Endothelial cell of umbilical vein (primary cell): ENCODE results near the gene PAEP. TPM values are rescaled to one million over a fixed set of nuclear protein-coding genes. Genes with fewer than 3 reads are reported as not detected.

Source experiments
- BruUV-seq: library from RNA; stranded (reverse); fragments of 400-500 nt; replicated peaks from 2 replicates; lab custom pipeline; 2021; lab: Mats Ljungman, UMichigan
- CTCF ChIA-PET: fragments of 300-600, 350-600 bp; sonication (Branson Sonifier 250); formaldehyde crosslinking; loops from one replicate; lab custom pipeline; 2021; ENCODE audit warnings: antibody characterized with exemption, inconsistent platforms; lab: Charles Lee
- POLR2A ChIA-PET: fragments of 300-600, 350-600 bp; sonication (Branson Sonifier 250); formaldehyde crosslinking; loops from one replicate; lab custom pipeline; 2021; ENCODE audit warnings: antibody characterized with exemption, inconsistent platforms; lab: Charles Lee
- DNase-seq: peaks from one replicate; pipeline ENCODE4 v3.0.0-alpha.2; 2011; ENCODE audit warnings: low read depth, low spot score
- FAIRE-seq: peaks from 2 replicates; lab custom pipeline; 2011; peaks lifted over from hg19 to GRCh38; lab: Jason Lieb, UNC
- H2AFZ ChIP-seq: 2 replicates; pipeline ENCODE4 v1.6.0; 2012; ENCODE audit warnings: low read depth, low read length, control low read depth, inconsistent platforms
- H3K27ac ChIP-seq: 2 replicates; pipeline ENCODE4 v1.5.1; 2011; ENCODE audit warnings: low read depth, mild to moderate bottlenecking, control low read depth, low read length, moderate library complexity; ENCODE audit not compliant: insufficient read depth
- H3K27me3 ChIP-seq, 2 experiments: 2 replicates each; pipeline versions ENCODE4 v1.6.0 to v1.6.1; 2011; ENCODE audit warnings: low read length in 2 of 2, mixed read lengths in 1 of 2; ENCODE audit not compliant: control insufficient read depth in 2 of 2, insufficient read depth in 2 of 2
- H3K36me3 ChIP-seq, 2 experiments: 2 replicates in 1 of 2; 3 replicates in 1 of 2; pipeline ENCODE4 v1.5.1; 2011; ENCODE audit warnings: low read length in 2 of 2, mild to moderate bottlenecking in 1 of 2, moderate library complexity in 1 of 2; ENCODE audit not compliant: control insufficient read depth in 2 of 2, insufficient read depth in 2 of 2; ENCODE audit errors: extremely low read depth in 1 of 2
- H3K4me1 ChIP-seq: 3 replicates; pipeline ENCODE4 v1.5.1; 2011; ENCODE audit warnings: mild to moderate bottlenecking, low read length; ENCODE audit not compliant: control insufficient read depth, insufficient read depth; ENCODE audit errors: extremely low read depth
- H3K4me2 ChIP-seq: 2 replicates; pipeline ENCODE4 v1.6.1; 2011; ENCODE audit warnings: low read length, control low read depth, mixed read lengths; ENCODE audit not compliant: insufficient read depth
- H3K4me3 ChIP-seq, 3 experiments: fragments of 200-600 bp in 1 of 3; sonication (generic), shearing (Covaris generic) in 1 of 3; replicated peaks in 1 of 3; 2 replicates each; pipeline ENCODE4 v1.5.1; 2011 to 2016; ENCODE audit warnings: control low read depth in 3 of 3, low read length in 3 of 3, mild to moderate bottlenecking in 2 of 3, inconsistent platforms in 1 of 3, low read depth in 1 of 3, moderate library complexity in 1 of 3; ENCODE audit not compliant: insufficient read depth in 1 of 3
- H3K79me2 ChIP-seq: 2 replicates; pipeline ENCODE4 v1.6.0; 2012; ENCODE audit warnings: low read length, inconsistent platforms; ENCODE audit not compliant: control insufficient read depth, insufficient read depth
- H3K9ac ChIP-seq: replicated peaks from 2 replicates; pipeline ENCODE3; 2011; ENCODE audit warnings: low read length, control low read depth; ENCODE audit not compliant: insufficient read depth; ENCODE audit errors: extremely low read depth
- H3K9me1 ChIP-seq: replicated peaks from 3 replicates; pipeline ENCODE4 v1.6.0; 2011; ENCODE audit warnings: mild to moderate bottlenecking, low read length; ENCODE audit not compliant: control insufficient read depth, insufficient read depth; ENCODE audit errors: extremely low read depth
- H3K9me3 ChIP-seq: replicated peaks from 2 replicates; pipeline ENCODE4 v1.5.1; 2012; ENCODE audit warnings: low read length, inconsistent platforms; ENCODE audit not compliant: control insufficient read depth, insufficient read depth
- H4K20me1 ChIP-seq: replicated peaks from 2 replicates; pipeline ENCODE3; 2011; ENCODE audit warnings: mild to moderate bottlenecking, low read length; ENCODE audit not compliant: control insufficient read depth, insufficient read depth; ENCODE audit errors: extremely low read depth
- CTCF ChIP-seq, 2 donors: IDR thresholded peaks; 1 replicate in 1 of 2; 2 replicates in 1 of 2; pipeline ENCODE4 v1.5.1; 2011; ENCODE audit warnings: low read length in 2 of 2, mild to moderate bottlenecking in 2 of 2, moderate library complexity in 2 of 2, control low read depth in 1 of 2, inconsistent platforms in 1 of 2, low read depth in 1 of 2; ENCODE audit not compliant: insufficient read depth in 1 of 2; ENCODE audit errors: extremely low read depth in 1 of 2
- EZH2 ChIP-seq: IDR thresholded peaks from 2 replicates; pipeline ENCODE4 v1.6.1; 2012; ENCODE audit warnings: borderline replicate concordance, low read depth, mild to moderate bottlenecking, moderate library complexity, low read length, inconsistent platforms; ENCODE audit not compliant: severe bottlenecking
- FOS ChIP-seq: IDR thresholded peaks from 2 replicates; pipeline ENCODE4 v1.6.1; 2011; ENCODE audit warnings: mild to moderate bottlenecking, low read length, moderate library complexity, borderline replicate concordance; ENCODE audit not compliant: insufficient read depth
- GATA2 ChIP-seq: IDR thresholded peaks from 2 replicates; pipeline ENCODE4 v1.7.0; 2011; ENCODE audit warnings: low read depth, mild to moderate bottlenecking, moderate library complexity, mixed read lengths, low read length; ENCODE audit not compliant: insufficient read length, insufficient read depth
- JUN ChIP-seq: IDR thresholded peaks from 2 replicates; pipeline ENCODE4 v1.6.1; 2011; ENCODE audit warnings: borderline replicate concordance, low read depth; ENCODE audit not compliant: insufficient read length, insufficient read depth
- MAX ChIP-seq: IDR thresholded peaks from 2 replicates; pipeline ENCODE4 v1.6.1; 2011; ENCODE audit not compliant: insufficient read depth, insufficient read length
- MYC ChIP-seq: IDR thresholded peaks from one replicate; pipeline ENCODE4 v1.6.1; 2011; ENCODE audit warnings: mild to moderate bottlenecking, low read depth, low read length
- POLR2A ChIP-seq: IDR thresholded peaks from 2 replicates; pipeline ENCODE4 v1.6.1; 2012; ENCODE audit warnings: low read depth, mild to moderate bottlenecking, control low read depth, low read length
- POLR2AphosphoS5 ChIP-seq: IDR thresholded peaks from 2 replicates; pipeline ENCODE4 v1.6.1; 2012; ENCODE audit warnings: low read depth, mild to moderate bottlenecking, control low read depth, low read length, moderate library complexity; ENCODE audit not compliant: insufficient read depth
- dilution Hi-C: fragments of 300-500 bp; cut with MboI; formaldehyde crosslinking; loops from one replicate; pipeline ENCODE4 v1.15.0; 2019; ENCODE audit warnings: low sequenced_read_pairs; ENCODE audit not compliant: extremely low pct_ligation_motif_present
- intact Hi-C: fragments of 100-400 bp; cut with micrococcal nuclease; formaldehyde crosslinking; loops from one replicate; pipeline ENCODE4 v1.10.0; 2022
- polyA plus RNA-seq, 4 experiments: library from polyadenylated mRNA; depleted of rRNA in 3 of 4; stranded (reverse) in 3 of 4; unstranded in 1 of 4; fragments of >200 nt; gene quantifications; 2 replicates each; pipeline versions ENCODE4 v1.2.1 to v1.2.3, GENCODE V29; 2011 to 2012; ENCODE audit warnings: missing spikeins in 1 of 4
- total RNA-seq: library from RNA; stranded (reverse); gene quantifications from 2 replicates; pipeline ENCODE4 v1.2.3, GENCODE V29; 2021

Gene PAEP
- total and polyA plus RNA-seq, 2 donors (not counting 3 experiments of a cell fraction or from before 2014, with no cell fraction given): not detected

GRCh38 chr9:135588886-135589595 is 27.5 kb downstream of the PAEP start:
- BruUV-seq: no TSS peak
- Histone ChIP-seq H3K9ac (no peak overlapping the region), H3K36me3 (no peaks in the 10 kb centered on the region), H3K4me1 (peaks cover 6% of the 10 kb centered on the region), H3K9me1 (no peaks in the 10 kb centered on the region), H3K9me3 (no peaks in the 10 kb centered on the region), H3K27ac (no peak overlapping the region), H2AFZ (no peak overlapping the region), H4K20me1 (no peaks in the 10 kb centered on the region), H3K4me3 (no peak overlapping the region), H3K27me3 (no peaks in the 10 kb centered on the region), H3K79me2 (no peaks in the 10 kb centered on the region), H3K4me2 (no peak overlapping the region)
- no peak for TF ChIP-seq FOS
- TF ChIP-seq POLR2AphosphoS5: no peak
- no peak for TF ChIP-seq MAX
- TF ChIP-seq MYC: no peak
- intact Hi-C loops: no loop called here
- POLR2A ChIA-PET: no interaction called here
- CTCF ChIA-PET: interaction anchor here (1.0 kb wide), 1 partner anchor 13 kb away, joined by 3 read pairs; no protein-coding TSS in a partner anchor
- dilution Hi-C loops: no loop called here
- FAIRE-seq (no peak), DNase-seq (no peak)

GRCh38 chr9:135589596-135590485 is 28.3 kb downstream of the PAEP start:
- dilution Hi-C loops: no loop called here

More at GRCh38 chr9:135589596-135590485, 28.3 kb downstream of the PAEP start:
- DNase-seq (no peak), FAIRE-seq (no peak)
- TF ChIP-seq CTCF (IDR thresholded peaks at IDR 0.05; ENCODE audit: extremely low read depth in 1 of 2, insufficient read depth in 1 of 2, low read depth in 1 of 2, low read length in 2 of 2) (no peak), MAX (no peak), POLR2A (no peak), JUN (no peak), MYC (no peak), FOS (no peak), GATA2 (no peak), EZH2 (no peak), POLR2AphosphoS5 (no peak)
- H3K36me3 ChIP-seq: no peaks in the 10 kb centered on the region
- ChIA-PET POLR2A (no interaction called here), CTCF (interaction anchor here (1.0 kb wide), 1 partner anchor 12 kb away, joined by 3 read pairs; no protein-coding TSS in a partner anchor)
- H3K79me2 ChIP-seq: no peaks in the 10 kb centered on the region
- no peak overlapping the region for H3K27ac ChIP-seq
- no peak overlapping the region for H3K9ac ChIP-seq
- peaks cover 6% of the 10 kb centered on the region for H3K4me1 ChIP-seq
- no peak overlapping the region for H3K4me2 ChIP-seq
- H2AFZ ChIP-seq: no peak overlapping the region
- intact Hi-C loops: no loop called here
- peaks cover 0 to 2% of the 10 kb centered on the region in 2 experiments for H3K27me3 ChIP-seq
- no TSS peak for BruUV-seq
- no peaks in the 10 kb centered on the region for H4K20me1 ChIP-seq
- H3K9me1 ChIP-seq: no peaks in the 10 kb centered on the region
- H3K4me3 ChIP-seq: no peak overlapping the region
- H3K9me3 ChIP-seq: no peaks in the 10 kb centered on the region
